ENCODE measurements around the gene FAAP20.

GRCh38 chr1:2237773-2238172 is 43.2 kb upstream of the FAAP20 start:
- TF ChIP-seq RARB (CRISPR knock-in tag; IDR thresholded peaks at IDR 0.05), result no peak
- no peak for TF ChIP-seq ZNF565 (CRISPR knock-in tag; conservative IDR thresholded peaks at IDR 0.05; ENCODE audit: low read depth)
- TF ChIP-seq SNAI2 (CRISPR knock-in tag; IDR thresholded peaks at IDR 0.05), result no peak
- no peak for TF ChIP-seq ARNTL (CRISPR knock-in tag; IDR thresholded peaks at IDR 0.05; ENCODE audit: borderline replicate concordance, low read depth)
- no peak for TF ChIP-seq PATZ1 (CRISPR knock-in tag; IDR thresholded peaks at IDR 0.05; ENCODE audit: borderline replicate concordance)
- no peak for TF ChIP-seq ESRRG (CRISPR knock-in tag; IDR thresholded peaks at IDR 0.05)
- TF ChIP-seq GLIS3 (CRISPR knock-in tag; IDR thresholded peaks at IDR 0.05), result no peak
- TF ChIP-seq, protein P1, sequence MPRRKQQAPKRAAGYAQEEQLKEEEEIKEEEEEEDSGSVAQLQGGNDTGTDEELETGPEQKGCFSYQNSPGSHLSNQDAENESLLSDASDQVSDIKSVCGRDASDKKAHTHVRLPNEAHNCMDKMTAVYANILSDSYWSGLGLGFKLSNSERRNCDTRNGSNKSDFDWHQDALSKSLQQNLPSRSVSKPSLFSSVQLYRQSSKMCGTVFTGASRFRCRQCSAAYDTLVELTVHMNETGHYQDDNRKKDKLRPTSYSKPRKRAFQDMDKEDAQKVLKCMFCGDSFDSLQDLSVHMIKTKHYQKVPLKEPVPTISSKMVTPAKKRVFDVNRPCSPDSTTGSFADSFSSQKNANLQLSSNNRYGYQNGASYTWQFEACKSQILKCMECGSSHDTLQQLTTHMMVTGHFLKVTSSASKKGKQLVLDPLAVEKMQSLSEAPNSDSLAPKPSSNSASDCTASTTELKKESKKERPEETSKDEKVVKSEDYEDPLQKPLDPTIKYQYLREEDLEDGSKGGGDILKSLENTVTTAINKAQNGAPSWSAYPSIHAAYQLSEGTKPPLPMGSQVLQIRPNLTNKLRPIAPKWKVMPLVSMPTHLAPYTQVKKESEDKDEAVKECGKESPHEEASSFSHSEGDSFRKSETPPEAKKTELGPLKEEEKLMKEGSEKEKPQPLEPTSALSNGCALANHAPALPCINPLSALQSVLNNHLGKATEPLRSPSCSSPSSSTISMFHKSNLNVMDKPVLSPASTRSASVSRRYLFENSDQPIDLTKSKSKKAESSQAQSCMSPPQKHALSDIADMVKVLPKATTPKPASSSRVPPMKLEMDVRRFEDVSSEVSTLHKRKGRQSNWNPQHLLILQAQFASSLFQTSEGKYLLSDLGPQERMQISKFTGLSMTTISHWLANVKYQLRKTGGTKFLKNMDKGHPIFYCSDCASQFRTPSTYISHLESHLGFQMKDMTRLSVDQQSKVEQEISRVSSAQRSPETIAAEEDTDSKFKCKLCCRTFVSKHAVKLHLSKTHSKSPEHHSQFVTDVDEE (CRISPR knock-in tag; IDR thresholded peaks at IDR 0.05), result no peak
- TF ChIP-seq ISL1 (CRISPR knock-in tag; IDR thresholded peaks at IDR 0.05), result no peak

All from SK-N-SH treated with all-trans-retinoic acid at 6 μM for 48 hours (cell line).